SJSA1 (cell line): ENCODE data around the gene ZNF592. TPM values are rescaled to one million over a fixed set of nuclear protein-coding genes. Genes with fewer than 3 reads are reported as not detected.

Experiments
- DNase-seq, 2 experiments: peaks; one replicate each; pipeline ENCODE4 v3.0.0-alpha.2; 2015 to 2020; ENCODE audit warnings: low spot score in 2 of 2, low read depth in 1 of 2
- H3K27ac ChIP-seq: fragments of 250-450 bp; sonication (Bioruptor Pico); 2 replicates; pipeline ENCODE4 v1.5.1; 2020; ENCODE audit warnings: mild to moderate bottlenecking, moderate library complexity
- H3K27me3 ChIP-seq: fragments of 250-450 bp; sonication (Bioruptor Pico); replicated peaks from 2 replicates; pipeline ENCODE4 v1.5.1; 2020; ENCODE audit warnings: mild to moderate bottlenecking, moderate library complexity
- H3K36me3 ChIP-seq: fragments of 250-450 bp; sonication (Bioruptor Pico); 2 replicates; pipeline ENCODE4 v1.5.1; 2020; ENCODE audit warnings: mild to moderate bottlenecking
- H3K4me1 ChIP-seq: fragments of 250-450 bp; sonication (Bioruptor Pico); replicated peaks from 2 replicates; pipeline ENCODE4 v1.6.1; 2021; ENCODE audit warnings: mild to moderate bottlenecking
- H3K4me3 ChIP-seq: fragments of 250-450 bp; sonication (Bioruptor Pico); 2 replicates; pipeline ENCODE4 v1.5.1; 2020; ENCODE audit warnings: mild to moderate bottlenecking
- H3K9me3 ChIP-seq: fragments of 250-450 bp; sonication (Bioruptor Pico); replicated peaks from 2 replicates; pipeline ENCODE4 v1.5.1; 2020; ENCODE audit warnings: mild to moderate bottlenecking
- total RNA-seq: library from RNA; depleted of rRNA; stranded (reverse); fragments of >200 nt; shearing (Covaris generic); gene quantifications from 2 replicates; pipeline ENCODE4 v1.2.3, GENCODE V29; 2014

ZNF592 gene
- total RNA-seq, 1 experiment from 2014 or later, result 10.4 TPM

DNA sequence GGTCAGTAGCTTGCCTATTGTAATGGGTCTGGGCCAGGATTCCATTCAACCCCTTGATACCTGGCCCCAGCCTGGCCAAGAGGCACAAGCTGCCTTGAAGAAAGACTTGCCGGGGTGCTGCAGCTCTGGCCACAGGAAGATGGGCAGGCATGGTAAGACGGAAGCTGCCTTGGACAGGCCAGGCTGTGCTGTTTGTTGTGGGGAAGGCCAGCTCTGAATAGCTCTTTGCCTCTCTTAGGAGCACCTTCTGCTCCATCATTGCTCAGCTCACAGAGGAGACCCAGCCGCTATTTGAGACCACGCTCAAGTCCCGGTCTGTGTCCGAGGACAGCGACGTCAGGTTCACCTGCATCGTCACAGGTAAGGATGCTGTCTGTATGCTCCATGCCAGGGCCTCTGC lies 78.9 kb downstream of the ZNF592 start:
- Histone ChIP-seq H3K4me1 (no peaks in the 10 kb centered on the region), H3K36me3 (no peaks in the 10 kb centered on the region), H3K9me3 (no peaks in the 10 kb centered on the region), H3K4me3 (no peak overlapping the region), H3K27ac (no peak overlapping the region), H3K27me3 (no peaks in the 10 kb centered on the region)
- no peak for DNase-seq

DNA sequence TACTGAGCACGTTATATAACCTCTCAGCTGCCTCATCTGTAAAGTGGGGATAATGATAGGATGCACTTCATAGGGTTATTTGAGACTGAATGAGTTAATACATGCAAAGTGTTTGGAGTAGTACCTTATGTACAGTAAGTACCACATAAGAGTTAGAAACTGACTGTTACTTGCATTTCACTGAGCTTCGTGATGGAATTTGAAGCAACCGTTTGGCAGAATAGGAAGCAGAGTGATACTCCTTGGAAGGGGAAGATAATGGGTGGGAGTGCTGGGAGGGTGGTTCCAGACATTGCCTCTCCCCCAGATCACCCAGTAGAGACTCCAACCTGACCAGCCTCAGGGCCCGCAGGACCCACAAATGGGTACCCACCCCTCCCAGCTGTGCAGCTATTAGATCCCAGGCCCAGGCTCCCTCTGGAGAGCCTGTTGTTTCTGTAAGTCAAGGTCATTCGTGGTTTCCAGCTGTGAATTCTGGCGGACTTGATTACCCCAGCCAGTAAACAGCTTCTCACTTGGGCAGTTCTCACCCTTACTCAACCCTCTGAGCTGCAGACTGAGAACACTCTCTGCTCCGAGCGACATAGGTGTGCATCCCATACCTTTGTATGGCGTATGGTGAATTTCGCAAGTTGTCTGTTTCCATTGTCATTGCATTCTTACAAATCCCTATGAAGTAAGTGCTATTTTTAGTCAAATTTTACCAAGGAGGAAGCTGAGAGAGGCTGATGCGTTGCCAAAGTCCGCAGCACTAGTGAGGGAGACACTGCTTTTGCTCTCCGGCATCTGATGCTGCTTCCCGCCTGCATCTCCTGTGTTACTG lies 79.9 kb downstream of the ZNF592 start:
- Histone ChIP-seq H3K36me3 (no peaks in the 10 kb centered on the region), H3K27ac (no peak overlapping the region), H3K4me3 (no peak overlapping the region), H3K9me3 (no peaks in the 10 kb centered on the region), H3K27me3 (no peaks in the 10 kb centered on the region), H3K4me1 (no peaks in the 10 kb centered on the region)
- DNase-seq, result no peak

GRCh38 chr15:84829428-84829827 lies 81.0 kb downstream of the ZNF592 start:
- no peak overlapping the region for H3K27ac ChIP-seq
- no peaks in the 10 kb centered on the region for H3K36me3 ChIP-seq
- no peak for DNase-seq
- no peak overlapping the region for H3K4me3 ChIP-seq
- no peaks in the 10 kb centered on the region for H3K9me3 ChIP-seq
- H3K27me3 ChIP-seq, result no peaks in the 10 kb centered on the region
- no peaks in the 10 kb centered on the region for H3K4me1 ChIP-seq

DNA sequence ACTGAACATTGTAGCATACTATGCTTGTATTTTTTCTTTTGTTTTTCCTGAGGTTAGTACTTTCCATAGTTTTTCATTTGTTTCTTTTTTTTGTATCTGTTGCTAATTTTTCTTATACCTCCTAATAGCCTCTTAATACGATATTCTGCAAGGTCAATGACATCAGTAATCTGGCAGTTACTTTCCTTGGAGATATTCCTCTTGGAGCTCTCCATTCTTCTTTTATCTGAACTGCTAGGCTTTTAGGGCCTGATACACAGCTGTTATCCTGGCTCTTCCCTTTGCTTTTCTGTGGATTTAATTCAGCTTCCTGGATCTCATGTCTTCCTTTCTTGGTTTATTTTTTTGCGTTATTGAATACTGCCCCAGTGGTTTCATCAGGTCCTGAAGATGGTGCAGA lies 81.6 kb downstream of the ZNF592 start:
- Histone ChIP-seq H3K36me3 (no peaks in the 10 kb centered on the region), H3K27ac (no peak overlapping the region), H3K9me3 (no peaks in the 10 kb centered on the region), H3K4me1 (no peaks in the 10 kb centered on the region), H3K4me3 (no peak overlapping the region), H3K27me3 (no peaks in the 10 kb centered on the region)
- no peak for DNase-seq

DNA sequence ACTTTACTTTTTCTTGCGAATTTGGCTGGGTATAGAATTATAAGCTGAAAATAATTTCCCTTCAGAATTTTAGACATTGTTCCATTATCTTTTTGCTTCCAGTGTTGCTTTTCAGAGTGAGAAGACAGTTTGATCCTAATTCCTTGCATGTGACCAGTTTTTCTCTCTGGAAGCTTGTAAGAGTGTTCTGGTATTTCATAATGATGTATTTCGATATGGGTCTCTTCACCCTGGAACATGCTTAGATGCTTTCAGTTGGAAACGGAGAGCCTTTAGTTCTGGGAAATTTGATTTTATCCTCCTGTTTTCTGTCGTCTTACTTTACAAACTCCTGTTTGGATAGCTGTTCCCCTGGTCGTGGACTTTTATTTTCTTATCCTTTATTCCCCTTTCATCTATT lies 82.6 kb downstream of the ZNF592 start:
- Histone ChIP-seq H3K4me3 (no peak overlapping the region), H3K27me3 (no peaks in the 10 kb centered on the region), H3K27ac (no peak overlapping the region), H3K36me3 (no peaks in the 10 kb centered on the region), H3K4me1 (no peaks in the 10 kb centered on the region), H3K9me3 (no peaks in the 10 kb centered on the region)
- DNase-seq, result no peak

- no peaks in the 10 kb centered on the region for H3K4me1 ChIP-seq
- H3K27me3 ChIP-seq, result no peaks in the 10 kb centered on the region
- no peak for DNase-seq
- no peaks in the 10 kb centered on the region for H3K36me3 ChIP-seq
- no peak overlapping the region for H3K27ac ChIP-seq
- no peak overlapping the region for H3K4me3 ChIP-seq
- no peaks in the 10 kb centered on the region for H3K9me3 ChIP-seq
Measured at GRCh38 chr15:84831613-84832012, 83.2 kb downstream of the ZNF592 start.

- Histone ChIP-seq H3K36me3 (no peaks in the 10 kb centered on the region), H3K4me3 (no peak overlapping the region), H3K27ac (no peak overlapping the region), H3K9me3 (no peaks in the 10 kb centered on the region), H3K4me1 (no peaks in the 10 kb centered on the region), H3K27me3 (no peaks in the 10 kb centered on the region)
- no peak for DNase-seq
Measured at GRCh38 chr15:84832448-84833040, 84.2 kb downstream of the ZNF592 start.

DNA sequence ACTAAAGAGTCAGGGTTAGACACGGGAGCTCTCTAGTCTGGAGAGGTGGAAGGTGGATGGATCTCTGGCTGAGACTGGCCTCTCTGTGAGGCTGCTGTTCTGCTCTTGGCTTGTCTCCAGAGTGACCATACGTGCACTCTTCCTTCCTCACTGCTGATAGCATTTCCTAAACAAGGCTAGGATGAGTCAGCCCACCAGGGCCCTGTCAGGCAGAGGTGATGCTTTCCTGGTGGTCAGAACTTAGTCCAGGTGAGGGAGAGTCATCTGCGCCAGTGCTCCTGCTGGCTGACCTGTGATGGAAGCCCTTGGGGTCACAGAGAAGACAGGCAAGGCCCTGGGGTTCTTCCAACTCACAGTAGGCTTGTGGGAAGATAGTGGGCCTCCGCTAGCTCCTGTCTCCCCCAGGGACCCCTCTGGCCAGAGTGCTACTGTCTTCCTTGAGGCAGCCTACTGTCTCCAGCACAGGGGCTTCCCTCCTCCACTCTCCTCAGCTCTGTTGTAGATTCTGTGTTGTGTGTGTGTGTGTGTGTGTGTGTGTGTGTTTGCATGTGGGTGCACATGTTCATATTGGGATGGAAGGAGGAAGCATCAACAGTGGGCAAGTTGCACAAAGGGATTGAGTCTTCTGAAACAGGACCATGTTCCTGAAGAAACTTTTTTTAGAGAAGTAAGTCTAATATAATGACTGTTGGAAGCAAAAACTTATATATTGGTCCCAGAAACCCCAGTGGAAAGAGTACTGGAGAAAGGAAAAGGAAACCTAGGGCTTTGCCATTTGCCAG lies 85.2 kb downstream of the ZNF592 start:
- H3K27ac ChIP-seq, result no peak overlapping the region
- no peaks in the 10 kb centered on the region for H3K27me3 ChIP-seq
- H3K4me3 ChIP-seq, result no peak overlapping the region
- DNase-seq, result no peak
- no peaks in the 10 kb centered on the region for H3K36me3 ChIP-seq
- no peaks in the 10 kb centered on the region for H3K4me1 ChIP-seq
- H3K9me3 ChIP-seq, result no peaks in the 10 kb centered on the region

DNA sequence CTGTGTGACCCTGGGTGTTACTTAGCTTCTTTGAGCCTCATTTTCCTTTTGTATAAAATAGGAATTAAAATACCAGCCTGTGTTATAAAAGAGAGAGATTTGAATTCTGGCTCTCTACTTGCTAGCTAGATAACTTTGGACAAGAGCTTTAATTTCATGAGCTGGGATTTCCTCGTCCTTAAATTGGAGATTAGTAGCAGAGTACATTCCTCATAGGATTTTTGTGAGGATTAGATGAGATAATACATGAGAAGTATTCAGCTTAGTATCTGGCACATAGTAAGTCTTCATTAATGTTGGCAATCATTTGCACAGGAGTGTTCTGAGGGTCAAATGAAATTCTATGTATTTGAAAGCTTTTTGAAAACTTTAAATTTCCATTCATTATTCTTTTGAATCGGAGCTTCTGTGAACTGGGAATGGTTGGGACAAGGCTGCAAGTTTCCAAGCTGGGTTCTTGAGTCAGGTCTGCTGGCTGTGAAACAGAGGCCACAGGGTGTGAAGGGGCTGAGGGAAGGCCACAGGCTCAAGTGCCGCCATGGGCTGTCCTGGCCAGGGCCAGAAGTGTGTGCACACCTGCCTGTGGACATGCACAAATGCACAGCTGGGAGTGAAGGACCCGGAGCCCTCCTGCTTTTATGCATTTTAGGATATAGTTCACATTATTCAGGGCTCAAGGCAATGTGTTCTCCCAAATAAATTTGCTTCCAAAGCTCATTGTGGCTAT lies 86.0 kb downstream of the ZNF592 start:
- H3K27ac ChIP-seq, result no peak overlapping the region
- H3K36me3 ChIP-seq, result no peaks in the 10 kb centered on the region
- no peak overlapping the region for H3K4me3 ChIP-seq
- no peaks in the 10 kb centered on the region for H3K27me3 ChIP-seq
- no peaks in the 10 kb centered on the region for H3K9me3 ChIP-seq
- H3K4me1 ChIP-seq, result no peaks in the 10 kb centered on the region
- no peak for DNase-seq

DNA sequence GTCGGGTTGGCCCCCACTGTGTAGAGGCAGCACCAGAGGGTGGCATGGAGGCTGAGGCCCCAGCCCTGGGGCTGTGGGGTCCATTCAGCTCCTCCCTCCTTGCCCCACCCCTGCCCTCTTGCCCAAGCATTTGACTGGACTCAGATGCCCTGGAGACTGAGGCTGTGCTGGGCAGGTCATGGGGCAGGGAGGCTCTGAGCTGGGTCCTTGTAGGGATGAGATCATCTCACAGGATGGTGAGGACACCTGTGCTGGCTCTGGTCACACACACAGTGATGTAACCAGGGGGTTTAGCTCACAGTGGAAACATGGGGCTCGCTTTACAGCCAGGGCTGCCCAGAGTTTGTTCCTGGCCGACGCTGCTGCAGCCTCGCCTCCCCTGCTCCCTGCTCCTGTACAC lies 86.6 kb downstream of the ZNF592 start:
- DNase-seq, result no peak
- Histone ChIP-seq H3K36me3 (no peaks in the 10 kb centered on the region), H3K9me3 (no peaks in the 10 kb centered on the region)

GRCh38 chr15:84835661-84836337 lies 87.4 kb downstream of the ZNF592 start:
- Histone ChIP-seq H3K9me3 (no peaks in the 10 kb centered on the region), H3K27ac (no peak overlapping the region), H3K4me1 (peaks cover 7% of the 10 kb centered on the region), H3K27me3 (no peaks in the 10 kb centered on the region), H3K36me3 (no peaks in the 10 kb centered on the region), H3K4me3 (no peak overlapping the region)
- DNase-seq, result no peak

More for the DNA sequence above, 86.6 kb downstream of the ZNF592 start:
- no peak overlapping the region for H3K27ac ChIP-seq
- no peak overlapping the region for H3K4me3 ChIP-seq
- H3K27me3 ChIP-seq, result no peaks in the 10 kb centered on the region
- no peaks in the 10 kb centered on the region for H3K4me1 ChIP-seq

GRCh38 chr15:84836844-84837243 lies 88.5 kb downstream of the ZNF592 start:
- Histone ChIP-seq H3K9me3 (no peaks in the 10 kb centered on the region), H3K36me3 (no peaks in the 10 kb centered on the region), H3K4me1 (peaks cover 12% of the 10 kb centered on the region), H3K27me3 (no peaks in the 10 kb centered on the region), H3K4me3 (no peak overlapping the region), H3K27ac (no peak overlapping the region)
- no peak for DNase-seq

GRCh38 chr15:84839714-84840113 lies 91.3 kb downstream of the ZNF592 start:
- no peak for DNase-seq
- H3K4me3 ChIP-seq, result no peak overlapping the region
- no peaks in the 10 kb centered on the region for H3K9me3 ChIP-seq
- no peak overlapping the region for H3K27ac ChIP-seq
- no peaks in the 10 kb centered on the region for H3K36me3 ChIP-seq
- peaks cover 12% of the 10 kb centered on the region for H3K4me1 ChIP-seq
- no peaks in the 10 kb centered on the region for H3K27me3 ChIP-seq
